ENCODE results near the gene PSMD2.
"Not testable (repeated sequence)": the region's sequence is repeated elsewhere in the genome, so short reads cannot be mapped to it uniquely, and the experiment has no call there.

Gene PSMD2

GRCh38 chr3:184339451-184340135 is 40.6 kb downstream of the PSMD2 start:
- DNase-seq (ENCODE audit: low spot score) = not testable (repeated sequence)

- no peak for DNase-seq (ENCODE audit: low spot score)
Observed at GRCh38 chr3:184341925-184342324, 42.9 kb downstream of the PSMD2 start.

GRCh38 chr3:184343200-184343876 is 44.3 kb downstream of the PSMD2 start:
- no peak for DNase-seq (ENCODE audit: low spot score)

- DNase-seq (ENCODE audit: low spot score) = no peak
Observed at GRCh38 chr3:184344579-184345316, 45.7 kb downstream of the PSMD2 start.

- DNase-seq (ENCODE audit: low spot score) = peak; percentile 98
Observed at GRCh38 chr3:184345317-184346144, 46.5 kb downstream of the PSMD2 start.

GRCh38 chr3:184346480-184347190 is 47.6 kb downstream of the PSMD2 start:
- no peak for DNase-seq (ENCODE audit: low spot score)

GRCh38 chr3:184347321-184348056 is 48.4 kb downstream of the PSMD2 start:
- no peak for DNase-seq (ENCODE audit: low spot score)

- DNase-seq (ENCODE audit: low spot score) = no peak
Observed at GRCh38 chr3:184348057-184348382, 49.0 kb downstream of the PSMD2 start.

- peak; percentile 45 for DNase-seq (ENCODE audit: low spot score)
Observed at GRCh38 chr3:184349563-184350470, 50.8 kb downstream of the PSMD2 start.

- DNase-seq (ENCODE audit: low spot score) = no peak
Observed at GRCh38 chr3:184350618-184351017, 51.6 kb downstream of the PSMD2 start.

GRCh38 chr3:184351511-184352148 is 52.6 kb downstream of the PSMD2 start:
- no peak for DNase-seq (ENCODE audit: low spot score)

GRCh38 chr3:184352149-184352785 is 53.2 kb downstream of the PSMD2 start:
- DNase-seq (ENCODE audit: low spot score) = no peak

GRCh38 chr3:184352897-184353545 is 54.0 kb downstream of the PSMD2 start:
- no peak for DNase-seq (ENCODE audit: low spot score)

- no peak for DNase-seq (ENCODE audit: low spot score)
Observed at GRCh38 chr3:184353546-184353941, 54.5 kb downstream of the PSMD2 start.

- DNase-seq (ENCODE audit: low spot score) = no peak
Observed at GRCh38 chr3:184354121-184354728, 55.2 kb downstream of the PSMD2 start.

GRCh38 chr3:184354754-184355153 is 55.7 kb downstream of the PSMD2 start:
- DNase-seq (ENCODE audit: low spot score) = no peak

GRCh38 chr3:184355261-184356040 is 56.4 kb downstream of the PSMD2 start:
- DNase-seq (ENCODE audit: low spot score) = no peak

Data from pons (tissue), 1 donor.